PC-3 (cell line): ENCODE data around the gene EPHB3. TPM values are rescaled to one million over a fixed set of nuclear protein-coding genes. Genes with fewer than 3 reads are reported as not detected.

Source experiments
- ATAC-seq: fragments of 200-7000 bp; cut with Tn5 transposase; 2 replicates; pipeline ENCODE4 v1.9.1; 2020; ENCODE audit warnings: mild to moderate bottlenecking, moderate library complexity
- BruUV-seq: library from RNA; stranded (reverse); fragments of 400-500 nt; replicated peaks from 2 replicates; lab custom pipeline; 2021; lab: Mats Ljungman, UMichigan
- CTCF ChIA-PET: fragments of 300-600 bp; sonication (Branson Sonifier 250); formaldehyde crosslinking; loops from one replicate; lab custom pipeline; 2022; ENCODE audit warnings: antibody characterized with exemption; lab: Charles Lee
- POLR2A ChIA-PET: fragments of 300-600 bp; sonication (Branson Sonifier 250); formaldehyde crosslinking; loops from one replicate; lab custom pipeline; 2022; ENCODE audit warnings: antibody characterized with exemption; ENCODE audit not compliant: unreplicated experiment; lab: Charles Lee
- DNase-seq: peaks from one replicate; pipeline ENCODE4 v3.0.0-alpha.2; 2015
- H2AFZ ChIP-seq: fragments of 300-600 bp; sonication (generic); 2 replicates; pipeline ENCODE4 v1.6.0; 2016; ENCODE audit warnings: antibody characterized with exemption, low read length
- H3F3A ChIP-seq: fragments of 300-600 bp; sonication (generic); one replicate; pipeline ENCODE4 v1.6.0; 2017; ENCODE audit warnings: antibody characterized with exemption, low read length, control low read depth, mild to moderate bottlenecking; ENCODE audit not compliant: unreplicated experiment
- H3K27ac ChIP-seq: fragments of 300-600 bp; sonication (generic); 2 replicates; pipeline ENCODE4 v1.5.1; 2016; ENCODE audit warnings: mild to moderate bottlenecking, low read length
- H3K27me3 ChIP-seq: fragments of 300-600 bp; sonication (generic); 2 replicates; pipeline ENCODE4 v1.6.1; 2016; ENCODE audit warnings: low read length, mixed read lengths
- H3K36me3 ChIP-seq: fragments of 300-600 bp; sonication (generic); 2 replicates; pipeline ENCODE4 v1.6.1; 2016; ENCODE audit warnings: low read depth, mixed run types, low read length, mixed read lengths
- H3K4me1 ChIP-seq: fragments of 300-600 bp; sonication (generic); 2 replicates; pipeline ENCODE4 v1.5.1; 2016; ENCODE audit warnings: low read length; ENCODE audit not compliant: insufficient read depth
- H3K4me2 ChIP-seq: fragments of 300-600 bp; sonication (generic); 2 replicates; pipeline ENCODE4 v1.6.0; 2016; ENCODE audit warnings: low read length
- H3K4me3 ChIP-seq: fragments of 300-600 bp; sonication (generic); 2 replicates; pipeline ENCODE4 v1.5.1; 2016; ENCODE audit warnings: mild to moderate bottlenecking, low read length, mixed read lengths
- H3K79me2 ChIP-seq: fragments of 300-600 bp; sonication (generic); 2 replicates; pipeline ENCODE4 v1.6.1; 2017; ENCODE audit warnings: low read length, mixed read lengths
- H3K9ac ChIP-seq: fragments of 300-600 bp; sonication (generic); 2 replicates; pipeline ENCODE4 v1.6.0; 2016; ENCODE audit warnings: mild to moderate bottlenecking, low read length
- H3K9me2 ChIP-seq: fragments of 300-600 bp; sonication (generic); replicated peaks from 2 replicates; pipeline ENCODE4 v1.6.1; 2016; ENCODE audit warnings: mixed run types, low read length, mixed read lengths
- H3K9me3 ChIP-seq: fragments of 300-600 bp; sonication (generic); 2 replicates; pipeline ENCODE4 v1.6.1; 2016; ENCODE audit warnings: low read length, mixed read lengths
- H4K20me1 ChIP-seq: fragments of 300-600 bp; sonication (generic); 2 replicates; pipeline ENCODE4 v1.6.1; 2016; ENCODE audit warnings: low read length, mixed read lengths
- EZH2 ChIP-seq: fragments of 300-600 bp; sonication (generic); IDR thresholded peaks from one replicate; pipeline ENCODE4 v1.6.1; 2017; ENCODE audit warnings: antibody characterized with exemption, mild to moderate bottlenecking, low read length; ENCODE audit not compliant: unreplicated experiment
- EZH2phosphoT487 ChIP-seq: fragments of 300-600 bp; sonication (generic); IDR thresholded peaks from 2 replicates; pipeline ENCODE4 v1.6.1; 2018; ENCODE audit warnings: mild to moderate bottlenecking, antibody characterized with exemption, low read length, borderline replicate concordance
- intact Hi-C: fragments of 100-400 bp; cut with micrococcal nuclease; formaldehyde crosslinking; loops from 2 replicates; pipeline ENCODE4 v1.9.0; 2023
- total RNA-seq: library from RNA; depleted of rRNA; stranded (reverse); fragments of >200 nt; gene quantifications from 2 replicates; pipeline ENCODE4 v1.2.3, GENCODE V29; 2014
- TF ChIP-seq, protein P1 (sequence below): fragments of 300-600 bp; sonication (generic); conservative IDR thresholded peaks from 2 replicates; pipeline ENCODE4 v1.5.1; 2017; ENCODE audit warnings: antibody characterized with exemption, low read depth, mild to moderate bottlenecking, low read length

Gene EPHB3
- total RNA-seq, 1 experiment from 2014 or later = 18.2 TPM

GRCh38 chr3:184563561-184563925 lies 2.0 kb downstream of the EPHB3 start:
- no peaks in the 10 kb centered on the region for H3K36me3 ChIP-seq
- ChIA-PET POLR2A (no interaction called here), CTCF (no interaction called here)
- peaks cover 82% of the 10 kb centered on the region for H3K4me1 ChIP-seq
- H2AFZ ChIP-seq = 0 out of 2 replicates have a peak overlapping the region, but pooled peaks have one; percentile 32
- H4K20me1 ChIP-seq = peaks cover 19% of the 10 kb centered on the region; the same call in 1 of the 2 replicates
- ATAC-seq = no peak
- intact Hi-C loops = no loop called here
- H3K9me3 ChIP-seq = no peaks in the 10 kb centered on the region
- H3K27me3 ChIP-seq = no peaks in the 10 kb centered on the region
- BruUV-seq = TSS peak; percentile 53
- TF ChIP-seq EZH2 = no peak
- no peak for TF ChIP-seq EZH2phosphoT487
- TF ChIP-seq, protein P1, sequence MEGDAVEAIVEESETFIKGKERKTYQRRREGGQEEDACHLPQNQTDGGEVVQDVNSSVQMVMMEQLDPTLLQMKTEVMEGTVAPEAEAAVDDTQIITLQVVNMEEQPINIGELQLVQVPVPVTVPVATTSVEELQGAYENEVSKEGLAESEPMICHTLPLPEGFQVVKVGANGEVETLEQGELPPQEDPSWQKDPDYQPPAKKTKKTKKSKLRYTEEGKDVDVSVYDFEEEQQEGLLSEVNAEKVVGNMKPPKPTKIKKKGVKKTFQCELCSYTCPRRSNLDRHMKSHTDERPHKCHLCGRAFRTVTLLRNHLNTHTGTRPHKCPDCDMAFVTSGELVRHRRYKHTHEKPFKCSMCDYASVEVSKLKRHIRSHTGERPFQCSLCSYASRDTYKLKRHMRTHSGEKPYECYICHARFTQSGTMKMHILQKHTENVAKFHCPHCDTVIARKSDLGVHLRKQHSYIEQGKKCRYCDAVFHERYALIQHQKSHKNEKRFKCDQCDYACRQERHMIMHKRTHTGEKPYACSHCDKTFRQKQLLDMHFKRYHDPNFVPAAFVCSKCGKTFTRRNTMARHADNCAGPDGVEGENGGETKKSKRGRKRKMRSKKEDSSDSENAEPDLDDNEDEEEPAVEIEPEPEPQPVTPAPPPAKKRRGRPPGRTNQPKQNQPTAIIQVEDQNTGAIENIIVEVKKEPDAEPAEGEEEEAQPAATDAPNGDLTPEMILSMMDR = no peak
- H3K27ac ChIP-seq = no peak overlapping the region
- peak overlapping the region; percentile 88 for H3K4me2 ChIP-seq
- DNase-seq = peak; percentile 12
- peak overlapping the region; percentile 81 for H3K4me3 ChIP-seq
- peak overlapping the region; percentile 69; the same call in 1 of the 2 replicates for H3K9ac ChIP-seq
- no peaks in the 10 kb centered on the region for H3K9me2 ChIP-seq
- H3F3A ChIP-seq = no peaks in the 10 kb centered on the region
- peaks cover 58% of the 10 kb centered on the region for H3K79me2 ChIP-seq

DNA sequence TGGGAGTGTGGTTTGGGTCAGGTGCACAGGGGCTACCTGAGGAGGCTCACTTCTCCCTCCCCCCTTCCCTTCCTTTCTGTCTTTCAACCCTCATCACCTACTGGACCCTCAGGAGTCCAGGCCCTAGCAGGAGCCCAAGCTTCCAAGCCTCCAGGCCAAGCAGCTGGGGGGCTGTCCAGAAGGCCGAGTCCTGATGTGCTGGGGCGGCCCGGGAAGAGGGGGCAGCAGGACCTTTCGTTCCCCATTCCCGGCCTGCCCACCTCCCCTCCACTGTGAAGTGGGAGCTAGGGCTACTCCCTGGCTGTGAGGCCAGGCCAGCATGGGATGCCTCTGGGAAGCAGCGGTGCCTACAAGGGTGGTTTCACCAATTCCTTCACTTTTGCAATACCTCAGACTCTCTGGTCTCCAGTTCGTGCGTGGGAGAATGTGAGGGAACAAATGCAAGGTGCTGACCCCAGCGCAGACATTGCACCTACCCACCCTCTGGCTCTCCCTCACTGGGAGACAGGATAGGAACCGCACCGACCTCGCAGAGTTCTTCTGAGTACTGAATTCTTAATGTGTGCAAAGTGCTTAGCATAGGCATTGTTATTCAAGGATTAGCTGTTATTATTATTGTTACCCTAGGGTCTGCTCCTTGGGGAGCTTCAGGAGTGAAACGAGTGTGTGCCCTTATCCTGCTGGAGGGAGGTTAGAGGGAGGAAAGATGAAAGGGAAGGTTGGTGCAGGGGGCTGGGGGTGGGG lies 2.5 kb downstream of the EPHB3 start:
- Histone ChIP-seq H3K9me2 (no peaks in the 10 kb centered on the region), H3K9ac (no peak overlapping the region), H3K36me3 (no peaks in the 10 kb centered on the region), H3K9me3 (no peaks in the 10 kb centered on the region), H3F3A (no peaks in the 10 kb centered on the region), H3K4me3 (peak overlapping the region; percentile 81), H2AFZ (no peak overlapping the region), H3K27ac (no peak overlapping the region), H3K4me2 (peak overlapping the region; percentile 88), H3K4me1 (peaks cover 77% of the 10 kb centered on the region), H3K27me3 (no peaks in the 10 kb centered on the region), H3K79me2 (peaks cover 62% of the 10 kb centered on the region), H4K20me1 (peaks cover 19% of the 10 kb centered on the region; the same call in 1 of the 2 replicates)
- DNase-seq = no peak
- no peak for TF ChIP-seq EZH2
- TF ChIP-seq EZH2phosphoT487 = no peak
- TF ChIP-seq, protein P1 = no peak
- intact Hi-C loops = no loop called here
- ChIA-PET POLR2A (no interaction called here), CTCF (interaction anchor here (0.5 kb wide), 1 partner anchor 533 kb away, joined by 4 read pairs; the partner anchor contains the start of gene HTR3D)
- BruUV-seq = no TSS peak
- ATAC-seq = no peak
